GM12801 (cell line): ENCODE measurements around the gene SNX20.

Experiments
- TF ChIP-seq, protein P1 (sequence below): IDR thresholded peaks from one replicate; pipeline ENCODE4 v1.5.1; 2011; ENCODE audit warnings: control low read depth; ENCODE audit not compliant: insufficient read length; ENCODE audit errors: extremely low read depth

SNX20 gene

DNA sequence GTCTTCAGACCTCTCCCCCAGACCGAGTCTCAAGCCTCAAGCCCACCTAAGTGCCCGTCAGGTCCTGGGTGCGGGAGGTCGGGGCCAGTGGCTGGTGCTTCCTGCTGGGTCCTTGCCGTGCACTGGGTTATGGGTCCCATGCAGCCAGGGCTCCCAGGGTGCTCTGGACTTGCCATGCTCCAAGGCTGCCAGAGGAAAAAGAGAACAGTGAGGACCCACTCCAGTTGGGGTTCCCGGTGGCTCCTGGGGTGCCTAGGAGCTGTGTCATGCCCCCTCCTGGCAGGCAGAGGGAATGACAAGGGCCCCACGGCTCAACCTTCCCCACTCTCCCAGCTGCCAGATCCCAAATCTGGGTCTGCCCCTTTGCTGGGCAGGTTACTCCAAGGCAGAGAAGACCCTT lies 3.8 kb downstream of the SNX20 start:
- TF ChIP-seq, protein P1, sequence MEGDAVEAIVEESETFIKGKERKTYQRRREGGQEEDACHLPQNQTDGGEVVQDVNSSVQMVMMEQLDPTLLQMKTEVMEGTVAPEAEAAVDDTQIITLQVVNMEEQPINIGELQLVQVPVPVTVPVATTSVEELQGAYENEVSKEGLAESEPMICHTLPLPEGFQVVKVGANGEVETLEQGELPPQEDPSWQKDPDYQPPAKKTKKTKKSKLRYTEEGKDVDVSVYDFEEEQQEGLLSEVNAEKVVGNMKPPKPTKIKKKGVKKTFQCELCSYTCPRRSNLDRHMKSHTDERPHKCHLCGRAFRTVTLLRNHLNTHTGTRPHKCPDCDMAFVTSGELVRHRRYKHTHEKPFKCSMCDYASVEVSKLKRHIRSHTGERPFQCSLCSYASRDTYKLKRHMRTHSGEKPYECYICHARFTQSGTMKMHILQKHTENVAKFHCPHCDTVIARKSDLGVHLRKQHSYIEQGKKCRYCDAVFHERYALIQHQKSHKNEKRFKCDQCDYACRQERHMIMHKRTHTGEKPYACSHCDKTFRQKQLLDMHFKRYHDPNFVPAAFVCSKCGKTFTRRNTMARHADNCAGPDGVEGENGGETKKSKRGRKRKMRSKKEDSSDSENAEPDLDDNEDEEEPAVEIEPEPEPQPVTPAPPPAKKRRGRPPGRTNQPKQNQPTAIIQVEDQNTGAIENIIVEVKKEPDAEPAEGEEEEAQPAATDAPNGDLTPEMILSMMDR: no peak

DNA sequence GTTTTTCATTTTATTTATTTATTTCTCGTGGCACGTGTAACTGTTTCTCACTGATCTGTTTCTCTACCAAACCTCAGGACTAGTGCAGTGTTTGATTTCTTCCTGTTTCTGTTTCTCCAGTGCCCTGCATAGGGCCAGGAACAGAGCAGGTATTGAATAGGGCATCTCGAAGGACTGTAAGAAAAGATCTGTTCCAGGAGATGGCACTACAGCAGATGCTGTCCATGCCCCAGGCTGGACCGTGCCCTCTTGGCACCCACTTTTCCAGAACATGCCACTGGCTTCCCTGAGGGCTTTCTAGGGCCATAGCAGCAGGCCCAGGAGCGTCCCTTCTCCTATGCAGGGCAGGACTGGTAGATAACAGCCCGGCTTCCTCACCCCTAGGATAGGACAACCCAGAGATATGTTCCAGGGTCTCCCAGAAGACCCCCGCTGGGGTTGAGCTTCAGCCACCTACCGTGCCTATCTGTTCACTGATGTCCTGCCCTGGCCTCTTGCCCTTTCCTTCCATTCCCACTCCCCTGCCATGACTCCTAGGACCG lies 4.4 kb downstream of the SNX20 start:
- TF ChIP-seq, protein P1: no peak

DNA sequence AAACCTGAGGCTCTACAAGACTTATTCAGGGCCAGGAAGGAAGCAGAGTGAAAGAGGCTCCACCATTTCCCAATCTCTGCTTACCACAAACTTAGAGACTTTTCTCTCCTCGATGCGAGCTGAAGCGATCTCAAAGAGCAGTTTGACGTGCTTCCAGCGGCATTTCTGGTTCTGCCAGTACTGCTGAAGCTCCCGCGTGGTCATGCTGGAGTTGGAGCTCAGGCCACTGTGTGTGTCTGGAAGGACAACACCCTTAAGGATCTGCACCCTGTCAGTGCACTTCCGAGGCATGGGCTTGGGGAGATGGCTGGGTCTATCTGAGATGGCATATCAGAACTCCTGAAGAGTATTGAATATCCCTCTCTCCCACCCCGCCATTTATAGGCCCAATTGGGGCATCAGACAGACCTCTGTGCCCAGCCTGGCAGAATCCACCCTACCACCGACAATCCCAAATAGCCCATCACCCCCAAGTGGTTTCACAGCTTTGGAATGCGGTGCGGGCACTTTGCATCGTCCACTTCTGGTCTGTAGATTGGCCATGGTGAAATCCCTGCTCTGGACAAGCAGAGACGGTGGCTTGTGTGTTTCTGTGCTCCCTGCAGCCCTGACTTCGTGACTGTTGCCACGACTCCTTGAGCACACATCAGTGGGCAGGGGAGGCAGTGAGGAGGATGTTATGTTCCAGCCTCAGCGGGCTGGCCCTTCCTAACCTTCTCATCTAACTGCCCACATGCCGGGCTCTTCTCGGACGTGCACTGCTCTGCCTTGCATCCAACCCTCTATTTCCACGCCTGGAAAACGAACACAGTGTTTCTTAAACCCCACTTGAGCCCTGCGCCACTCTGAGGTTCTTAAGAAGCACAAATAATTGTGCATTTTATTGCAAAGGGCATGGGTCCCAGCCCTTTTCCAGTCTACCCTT lies 5.2 kb downstream of the SNX20 start:
- TF ChIP-seq, protein P1: no peak

DNA sequence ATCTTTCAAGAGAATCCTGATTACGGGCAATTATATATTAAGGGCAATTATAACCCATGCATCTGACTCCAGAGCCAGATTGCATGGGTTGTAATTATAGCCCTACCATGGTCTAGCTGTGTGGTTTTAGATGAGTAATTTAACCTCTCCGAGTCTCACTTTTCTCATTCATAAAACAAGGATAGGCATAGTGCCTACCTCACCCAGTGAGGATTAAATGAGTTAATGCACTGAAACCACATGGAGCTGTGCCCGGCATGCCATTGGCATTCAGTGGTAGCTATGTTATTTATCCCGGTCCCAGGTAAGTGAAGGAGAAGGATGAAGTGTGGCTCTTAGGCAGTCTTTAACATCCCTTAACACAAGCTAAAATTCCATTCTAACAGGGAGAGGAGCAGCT lies 6.3 kb downstream of the SNX20 start:
- TF ChIP-seq, protein P1: no peak

DNA sequence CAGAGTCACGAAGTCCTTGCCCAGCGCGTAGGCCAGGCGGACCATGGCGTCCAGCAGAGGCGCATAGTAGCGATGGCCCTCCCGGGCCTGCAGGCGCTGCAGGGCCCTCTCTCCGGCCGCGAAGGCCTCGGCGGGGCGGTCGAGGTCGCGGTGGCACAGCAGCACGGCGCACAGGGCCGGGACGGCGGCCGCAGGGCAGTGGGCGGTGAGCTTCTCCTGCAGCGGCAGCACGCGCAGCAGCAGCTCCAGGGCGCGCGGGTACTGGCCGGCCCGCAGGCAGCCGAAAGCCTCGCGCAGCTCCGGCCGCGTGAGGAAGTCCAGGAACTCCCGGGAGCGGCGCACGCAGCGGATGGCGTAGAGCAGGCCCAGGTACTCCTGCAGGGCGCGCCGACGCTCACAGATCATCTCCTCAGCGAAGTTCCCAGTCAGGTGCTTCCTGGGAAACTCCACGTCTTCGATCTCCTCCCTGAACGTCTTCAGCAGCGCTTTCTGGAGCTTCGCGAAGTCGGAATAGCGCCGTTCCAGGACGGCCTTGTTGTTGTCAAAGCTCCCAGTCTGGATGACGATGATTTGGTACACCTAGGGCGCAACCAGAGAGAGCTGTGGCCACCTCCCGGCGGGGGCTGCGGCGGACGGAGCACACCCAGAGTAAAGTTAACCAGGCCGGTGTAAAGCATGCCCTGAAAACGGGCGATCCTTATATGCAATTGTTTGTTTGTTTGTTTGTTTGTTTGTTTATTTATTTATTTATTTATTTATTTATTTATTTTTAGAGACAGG lies 7.4 kb downstream of the SNX20 start:
- TF ChIP-seq, protein P1: no peak

DNA sequence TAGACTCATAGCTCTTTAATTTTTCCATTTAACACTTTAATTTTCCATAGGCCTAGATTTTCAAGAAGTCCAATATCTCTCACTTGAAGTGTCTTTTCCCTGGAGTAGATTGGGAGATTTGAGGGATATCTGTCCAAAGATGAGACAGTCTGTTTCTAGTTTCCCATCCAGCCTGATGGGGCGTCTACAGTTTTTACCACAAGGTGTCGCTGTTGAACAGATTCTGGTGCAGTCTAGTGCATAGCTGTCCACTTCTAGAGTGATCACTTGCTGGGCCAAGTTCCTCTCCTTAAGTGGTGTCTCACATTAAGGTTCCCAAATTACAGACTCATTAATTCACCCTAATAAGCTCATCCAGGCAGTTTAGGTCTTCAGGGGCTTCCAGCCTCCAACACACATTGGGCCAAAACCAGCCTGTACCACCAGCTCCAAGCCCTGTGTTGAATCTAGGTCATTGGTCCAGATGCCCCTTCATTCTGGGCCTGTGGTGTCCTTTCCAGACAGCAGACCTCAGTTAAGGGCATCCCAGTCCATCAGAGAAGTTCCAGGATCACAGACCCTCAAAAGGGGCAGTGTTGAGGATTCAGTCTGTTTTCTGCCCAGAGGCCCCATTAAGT lies 9.4 kb downstream of the SNX20 start:
- TF ChIP-seq, protein P1: no peak

DNA sequence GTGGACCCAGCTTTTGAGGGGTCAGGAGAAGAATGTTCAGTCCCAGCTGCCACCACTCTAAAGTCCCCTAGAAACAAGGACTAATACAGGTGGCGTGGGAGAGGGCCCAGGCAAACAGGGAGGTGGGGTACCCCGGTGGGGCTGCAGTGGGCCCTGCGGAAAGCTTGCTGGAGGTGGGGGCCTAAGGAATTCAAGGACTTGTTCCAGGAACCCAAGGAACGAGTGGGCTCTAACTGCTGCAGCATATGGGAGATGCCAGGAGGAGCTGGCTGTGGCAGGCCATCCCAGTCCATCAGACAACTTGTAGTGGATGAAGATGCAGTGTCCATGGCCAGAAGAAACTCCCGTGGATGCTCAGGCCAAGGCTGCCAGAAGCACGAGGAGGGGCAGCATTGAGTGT lies 10.6 kb downstream of the SNX20 start:
- TF ChIP-seq, protein P1: no peak
